MM.1S (cell line): ENCODE results near the gene EFNB1.

Experiments used
- DNase-seq: peaks from one replicate; pipeline ENCODE4 v3.0.0-alpha.2; 2015
- H2AFZ ChIP-seq: fragments of 300-600 bp; sonication (generic); 2 replicates; pipeline ENCODE4 v1.6.0; 2016; ENCODE audit warnings: antibody characterized with exemption, low read length
- H3F3A ChIP-seq: fragments of 300-600 bp; sonication (generic); 2 replicates; pipeline ENCODE4 v1.6.1; 2016; ENCODE audit warnings: mild to moderate bottlenecking, antibody characterized with exemption, low read length, moderate library complexity, mixed read lengths; ENCODE audit not compliant: insufficient read depth
- H3K27ac ChIP-seq: fragments of 300-600 bp; sonication (generic); 2 replicates; pipeline ENCODE4 v1.5.1; 2016; ENCODE audit warnings: mild to moderate bottlenecking, low read length
- H3K27me3 ChIP-seq: fragments of 300-600 bp; sonication (generic); replicated peaks from 2 replicates; pipeline ENCODE4 v1.6.0; 2016; ENCODE audit warnings: low read length; ENCODE audit not compliant: insufficient read depth
- H3K36me3 ChIP-seq: fragments of 300-600 bp; sonication (generic); replicated peaks from 2 replicates; pipeline ENCODE4 v1.6.1; 2016; ENCODE audit warnings: mild to moderate bottlenecking, low read length, mixed read lengths; ENCODE audit not compliant: insufficient read depth
- H3K4me1 ChIP-seq: fragments of 300-600 bp; sonication (generic); 2 replicates; pipeline ENCODE4 v1.6.1; 2016; ENCODE audit warnings: low read length, mixed read lengths
- H3K4me2 ChIP-seq: fragments of 300-600 bp; sonication (generic); 2 replicates; pipeline ENCODE4 v1.6.0; 2016; ENCODE audit warnings: low read depth, low read length
- H3K4me3 ChIP-seq: fragments of 300-600 bp; sonication (generic); 2 replicates; pipeline ENCODE4 v1.5.1; 2016; ENCODE audit warnings: low read length, mixed read lengths
- H3K79me2 ChIP-seq: fragments of 300-600 bp; sonication (generic); 2 replicates; pipeline ENCODE4 v1.6.1; 2016; ENCODE audit warnings: mixed run types, low read length, mixed read lengths
- H3K9ac ChIP-seq: fragments of 300-600 bp; sonication (generic); 2 replicates; pipeline ENCODE4 v1.6.1; 2016; ENCODE audit warnings: low read length, mixed read lengths
- H3K9me2 ChIP-seq: fragments of 300-600 bp; sonication (generic); replicated peaks from 2 replicates; pipeline ENCODE4 v1.6.1; 2016; ENCODE audit warnings: mild to moderate bottlenecking, low read length, mixed read lengths; ENCODE audit not compliant: insufficient read depth
- H3K9me3 ChIP-seq: fragments of 300-600 bp; sonication (generic); replicated peaks from 2 replicates; pipeline ENCODE4 v1.6.1; 2016; ENCODE audit warnings: mild to moderate bottlenecking, low read length, mixed read lengths; ENCODE audit not compliant: insufficient read depth
- H4K20me1 ChIP-seq: fragments of 300-600 bp; sonication (generic); 2 replicates; pipeline ENCODE4 v1.6.1; 2016; ENCODE audit warnings: mild to moderate bottlenecking, low read length, moderate library complexity, mixed read lengths; ENCODE audit not compliant: insufficient read depth
- EZH2 ChIP-seq: fragments of 300-600 bp; sonication (generic); optimal IDR thresholded peaks from 2 replicates; pipeline ENCODE3; 2017; ENCODE audit warnings: low read depth, mild to moderate bottlenecking, antibody characterized with exemption, low read length, mixed read lengths
- EZH2phosphoT487 ChIP-seq: fragments of 300-600 bp; sonication (generic); IDR thresholded peaks from 2 replicates; pipeline ENCODE4 v1.6.1; 2018; ENCODE audit warnings: antibody characterized with exemption, low read length
- TF ChIP-seq, protein P1 (sequence below): fragments of 300-600 bp; sonication (generic); IDR thresholded peaks from 2 replicates; pipeline ENCODE4 v1.5.1; 2016; ENCODE audit warnings: antibody characterized with exemption, low read length, mixed read lengths

Gene EFNB1

GRCh38 chrX:68889249-68889648, 60.4 kb downstream of the EFNB1 start:
- no peaks in the 10 kb centered on the region for H3K9me2 ChIP-seq

More at GRCh38 chrX:68889249-68889648, 60.4 kb downstream of the EFNB1 start:
- DNase-seq = no peak
- Histone ChIP-seq H3K9ac (no peak overlapping the region), H3K79me2 (no peaks in the 10 kb centered on the region), H4K20me1 (no peaks in the 10 kb centered on the region), H3K4me3 (no peak overlapping the region), H3K27ac (no peak overlapping the region), H3K9me3 (no peaks in the 10 kb centered on the region), H3K36me3 (no peaks in the 10 kb centered on the region), H3K27me3 (no peaks in the 10 kb centered on the region), H3K4me2 (no peak overlapping the region), H3K4me1 (no peaks in the 10 kb centered on the region), H2AFZ (no peak overlapping the region), H3F3A (no peaks in the 10 kb centered on the region)
- TF ChIP-seq, protein P1, sequence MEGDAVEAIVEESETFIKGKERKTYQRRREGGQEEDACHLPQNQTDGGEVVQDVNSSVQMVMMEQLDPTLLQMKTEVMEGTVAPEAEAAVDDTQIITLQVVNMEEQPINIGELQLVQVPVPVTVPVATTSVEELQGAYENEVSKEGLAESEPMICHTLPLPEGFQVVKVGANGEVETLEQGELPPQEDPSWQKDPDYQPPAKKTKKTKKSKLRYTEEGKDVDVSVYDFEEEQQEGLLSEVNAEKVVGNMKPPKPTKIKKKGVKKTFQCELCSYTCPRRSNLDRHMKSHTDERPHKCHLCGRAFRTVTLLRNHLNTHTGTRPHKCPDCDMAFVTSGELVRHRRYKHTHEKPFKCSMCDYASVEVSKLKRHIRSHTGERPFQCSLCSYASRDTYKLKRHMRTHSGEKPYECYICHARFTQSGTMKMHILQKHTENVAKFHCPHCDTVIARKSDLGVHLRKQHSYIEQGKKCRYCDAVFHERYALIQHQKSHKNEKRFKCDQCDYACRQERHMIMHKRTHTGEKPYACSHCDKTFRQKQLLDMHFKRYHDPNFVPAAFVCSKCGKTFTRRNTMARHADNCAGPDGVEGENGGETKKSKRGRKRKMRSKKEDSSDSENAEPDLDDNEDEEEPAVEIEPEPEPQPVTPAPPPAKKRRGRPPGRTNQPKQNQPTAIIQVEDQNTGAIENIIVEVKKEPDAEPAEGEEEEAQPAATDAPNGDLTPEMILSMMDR = no peak
- TF ChIP-seq EZH2phosphoT487 = no peak
- TF ChIP-seq EZH2 = no peak
